ENCODE results near the gene CAMSAP2.

DNA sequence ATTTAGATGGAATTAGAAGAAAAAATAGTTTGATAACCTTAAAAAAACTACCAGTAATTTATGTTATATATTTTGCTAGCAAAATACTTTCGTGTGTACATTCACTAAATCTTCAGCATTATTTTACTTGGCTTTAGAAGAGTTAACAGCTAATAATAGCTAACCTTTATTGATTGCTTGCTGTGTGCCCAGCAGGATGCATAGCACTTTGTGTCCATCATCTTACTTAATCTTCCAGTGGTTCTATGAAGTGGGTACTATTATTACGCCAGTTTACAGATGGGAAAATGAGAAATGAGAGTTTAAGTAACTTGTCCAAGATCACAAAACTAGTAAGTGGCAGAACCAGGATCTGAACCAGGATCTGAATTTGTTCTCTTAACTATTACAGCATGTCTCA is 92.4 kb downstream of the CAMSAP2 start:
- TF ChIP-seq, protein P1, sequence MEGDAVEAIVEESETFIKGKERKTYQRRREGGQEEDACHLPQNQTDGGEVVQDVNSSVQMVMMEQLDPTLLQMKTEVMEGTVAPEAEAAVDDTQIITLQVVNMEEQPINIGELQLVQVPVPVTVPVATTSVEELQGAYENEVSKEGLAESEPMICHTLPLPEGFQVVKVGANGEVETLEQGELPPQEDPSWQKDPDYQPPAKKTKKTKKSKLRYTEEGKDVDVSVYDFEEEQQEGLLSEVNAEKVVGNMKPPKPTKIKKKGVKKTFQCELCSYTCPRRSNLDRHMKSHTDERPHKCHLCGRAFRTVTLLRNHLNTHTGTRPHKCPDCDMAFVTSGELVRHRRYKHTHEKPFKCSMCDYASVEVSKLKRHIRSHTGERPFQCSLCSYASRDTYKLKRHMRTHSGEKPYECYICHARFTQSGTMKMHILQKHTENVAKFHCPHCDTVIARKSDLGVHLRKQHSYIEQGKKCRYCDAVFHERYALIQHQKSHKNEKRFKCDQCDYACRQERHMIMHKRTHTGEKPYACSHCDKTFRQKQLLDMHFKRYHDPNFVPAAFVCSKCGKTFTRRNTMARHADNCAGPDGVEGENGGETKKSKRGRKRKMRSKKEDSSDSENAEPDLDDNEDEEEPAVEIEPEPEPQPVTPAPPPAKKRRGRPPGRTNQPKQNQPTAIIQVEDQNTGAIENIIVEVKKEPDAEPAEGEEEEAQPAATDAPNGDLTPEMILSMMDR (IDR thresholded peaks at IDR 0.05), result no peak
- TF ChIP-seq POLR2A (IDR thresholded peaks at IDR 0.05), result no peak
